HG02852 (cell line): ENCODE results near the gene B3GLCT.
A peak's percentile ranks its signal among the peaks of the same experiment; 100 is the strongest.
"Not testable (repeated sequence)": the region's sequence is repeated elsewhere in the genome, so short reads cannot be mapped to it uniquely, and the experiment has no call there.

Experiments
- ATAC-seq: cut with Tn5 transposase; IDR thresholded peaks from one replicate; pipeline ENCODE4 v1.9.1; 2021; ENCODE audit warnings: mild to moderate bottlenecking, moderate library complexity; ENCODE audit not compliant: unreplicated experiment

The B3GLCT gene

GRCh38 chr13:31199849-31200636 lies at the start of gene B3GLCT:
Gene B3GLCT (plus strand): TSS chr13:31199975. CDS start chr13:31200085, 110 bp downstream.
- peak; percentile 89 for ATAC-seq

- ATAC-seq = no peak
Observed at GRCh38 chr13:31150315-31150985, 49.3 kb upstream of the B3GLCT start.

- ATAC-seq = no peak
Observed at GRCh38 chr13:31151837-31152236, 47.9 kb upstream of the B3GLCT start.

GRCh38 chr13:31154939-31155338 lies 44.8 kb upstream of the B3GLCT start:
- no peak for ATAC-seq

- no peak for ATAC-seq
Observed at GRCh38 chr13:31159306-31159705, 40.5 kb upstream of the B3GLCT start.

- peak; percentile 4 for ATAC-seq
Observed at GRCh38 chr13:31160857-31161556, 38.8 kb upstream of the B3GLCT start.

- peak; percentile 85 for ATAC-seq
Observed at GRCh38 chr13:31161557-31162150, 38.1 kb upstream of the B3GLCT start, which contains the start of gene HSPH1. Gene HSPH1 (minus strand): TSS chr13:31161904. CDS start chr13:31161582, 322 bp downstream.

- ATAC-seq = peak; percentile 85
Observed at GRCh38 chr13:31162151-31163008, 37.4 kb upstream of the B3GLCT start.

- no peak for ATAC-seq
Observed at GRCh38 chr13:31166591-31166990, 33.2 kb upstream of the B3GLCT start.

GRCh38 chr13:31167490-31167889 lies 32.3 kb upstream of the B3GLCT start:
- ATAC-seq = no peak

GRCh38 chr13:31168166-31168565 lies 31.6 kb upstream of the B3GLCT start:
- peak; percentile 78 for ATAC-seq

- ATAC-seq = no peak
Observed at GRCh38 chr13:31168736-31169135, 31.0 kb upstream of the B3GLCT start.

GRCh38 chr13:31172001-31172400 lies 27.8 kb upstream of the B3GLCT start:
- no peak for ATAC-seq

GRCh38 chr13:31172535-31172934 lies 27.2 kb upstream of the B3GLCT start:
- ATAC-seq = no peak

- ATAC-seq = no peak
Observed at GRCh38 chr13:31174018-31174417, 25.8 kb upstream of the B3GLCT start.

GRCh38 chr13:31175847-31176532 lies 23.8 kb upstream of the B3GLCT start:
- no peak for ATAC-seq

- ATAC-seq = not testable (repeated sequence)
Observed at GRCh38 chr13:31177813-31178495, 21.8 kb upstream of the B3GLCT start.

GRCh38 chr13:31179241-31179640 lies 20.5 kb upstream of the B3GLCT start:
- ATAC-seq = no peak

- ATAC-seq = no peak
Observed at GRCh38 chr13:31179754-31180153, 20.0 kb upstream of the B3GLCT start.
